HG02973 (cell line): ENCODE measurements around the gene SFXN3.

ENCODE experiments used
- ATAC-seq: cut with Tn5 transposase; IDR thresholded peaks from one replicate; pipeline ENCODE4 v1.9.1; 2021; ENCODE audit warnings: moderate library complexity; ENCODE audit not compliant: unreplicated experiment

Gene SFXN3

DNA sequence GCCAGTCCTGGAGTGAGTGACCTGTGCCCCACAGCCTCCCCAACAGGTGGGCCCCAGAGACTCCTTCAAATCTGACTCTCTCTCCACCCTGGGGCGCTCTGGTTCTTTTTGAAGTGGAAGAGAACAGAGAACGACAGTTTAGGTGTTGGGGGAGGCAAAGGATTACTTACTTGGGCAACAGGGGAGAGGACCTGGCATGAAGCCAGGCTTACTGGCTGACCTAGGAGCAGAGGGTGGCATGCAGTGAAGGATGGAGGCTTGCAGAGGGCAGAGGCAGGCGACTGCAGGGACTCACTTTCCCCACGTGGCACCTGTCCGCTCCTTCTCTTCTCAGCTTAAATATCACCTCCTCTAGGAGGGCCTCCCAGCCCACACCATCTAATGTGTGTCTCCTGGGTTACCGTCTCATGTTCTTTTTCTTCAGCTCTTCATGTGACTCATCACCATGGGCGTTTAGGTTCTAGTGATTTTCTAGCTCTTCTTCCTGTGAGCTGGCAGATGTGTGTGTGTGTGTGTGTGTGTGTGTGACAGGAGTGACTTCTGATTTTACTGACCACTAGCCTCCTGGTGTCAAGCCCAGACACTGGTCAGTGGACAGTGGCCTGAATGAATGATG lies 16.0 kb upstream of the SFXN3 start:
- no peak for ATAC-seq

DNA sequence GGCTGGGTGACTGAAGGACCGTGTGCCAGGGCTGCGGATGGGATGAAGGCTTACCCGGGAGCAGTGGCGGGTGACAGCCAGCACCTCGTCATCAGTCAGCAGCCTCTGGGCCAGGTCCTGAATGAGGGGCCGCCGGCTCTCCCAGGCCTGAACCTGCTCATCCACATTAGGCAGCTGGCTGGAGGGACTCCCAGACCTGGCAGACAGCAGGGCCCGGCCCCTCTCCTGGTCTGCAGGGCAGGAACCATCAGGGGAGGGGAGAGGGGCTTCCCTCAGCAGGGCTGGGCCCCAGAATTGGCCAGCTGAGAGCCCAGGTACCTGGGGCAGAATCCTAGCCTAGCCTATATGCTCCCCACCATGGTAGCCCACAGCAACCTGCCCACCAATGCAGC lies 15.5 kb upstream of the SFXN3 start:
- ATAC-seq: no peak

DNA sequence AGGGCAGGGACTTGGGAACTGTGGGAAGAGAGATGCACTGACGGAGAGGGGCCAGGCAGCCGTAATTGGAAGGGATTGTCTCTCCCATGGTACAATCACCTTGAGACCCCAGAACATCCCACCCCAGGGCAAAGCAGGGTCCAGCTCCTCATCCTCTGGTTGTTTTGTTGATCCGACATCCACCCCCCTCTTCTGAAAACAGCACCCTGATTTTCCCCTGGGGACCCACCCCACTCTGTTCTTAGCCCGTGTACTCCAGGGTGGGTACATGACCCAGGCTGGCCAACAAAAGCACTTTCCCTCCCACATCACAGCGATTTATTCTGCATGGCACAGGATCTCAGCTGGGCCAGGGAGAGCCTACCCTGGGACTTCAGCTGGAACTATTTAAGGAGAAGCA lies 14.2 kb upstream of the SFXN3 start:
- ATAC-seq: no peak

DNA sequence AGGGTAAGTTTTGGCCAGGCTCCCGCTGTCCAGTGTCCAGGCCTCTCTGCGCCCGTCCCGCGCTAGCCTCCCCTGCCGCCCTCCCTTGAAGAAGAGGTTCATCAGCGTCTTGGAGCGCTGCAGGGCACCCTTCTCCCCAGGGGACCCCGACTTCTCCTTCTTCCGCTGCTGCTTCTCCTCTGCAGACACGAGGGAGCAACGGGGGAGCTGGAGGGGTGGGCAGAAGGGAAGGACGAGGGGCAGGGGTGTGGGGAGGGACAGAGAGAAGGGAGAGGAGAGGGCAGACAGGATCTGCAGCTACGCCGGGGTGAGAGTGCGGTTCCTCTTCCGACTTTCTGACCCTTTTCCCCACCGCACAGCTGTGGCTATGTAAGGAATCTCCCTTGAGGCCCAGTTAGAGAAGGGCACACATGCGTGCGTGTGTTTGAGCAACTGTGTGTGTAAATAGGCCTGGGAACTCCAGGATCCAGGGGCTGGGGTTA lies 12.9 kb upstream of the SFXN3 start:
- no peak for ATAC-seq

DNA sequence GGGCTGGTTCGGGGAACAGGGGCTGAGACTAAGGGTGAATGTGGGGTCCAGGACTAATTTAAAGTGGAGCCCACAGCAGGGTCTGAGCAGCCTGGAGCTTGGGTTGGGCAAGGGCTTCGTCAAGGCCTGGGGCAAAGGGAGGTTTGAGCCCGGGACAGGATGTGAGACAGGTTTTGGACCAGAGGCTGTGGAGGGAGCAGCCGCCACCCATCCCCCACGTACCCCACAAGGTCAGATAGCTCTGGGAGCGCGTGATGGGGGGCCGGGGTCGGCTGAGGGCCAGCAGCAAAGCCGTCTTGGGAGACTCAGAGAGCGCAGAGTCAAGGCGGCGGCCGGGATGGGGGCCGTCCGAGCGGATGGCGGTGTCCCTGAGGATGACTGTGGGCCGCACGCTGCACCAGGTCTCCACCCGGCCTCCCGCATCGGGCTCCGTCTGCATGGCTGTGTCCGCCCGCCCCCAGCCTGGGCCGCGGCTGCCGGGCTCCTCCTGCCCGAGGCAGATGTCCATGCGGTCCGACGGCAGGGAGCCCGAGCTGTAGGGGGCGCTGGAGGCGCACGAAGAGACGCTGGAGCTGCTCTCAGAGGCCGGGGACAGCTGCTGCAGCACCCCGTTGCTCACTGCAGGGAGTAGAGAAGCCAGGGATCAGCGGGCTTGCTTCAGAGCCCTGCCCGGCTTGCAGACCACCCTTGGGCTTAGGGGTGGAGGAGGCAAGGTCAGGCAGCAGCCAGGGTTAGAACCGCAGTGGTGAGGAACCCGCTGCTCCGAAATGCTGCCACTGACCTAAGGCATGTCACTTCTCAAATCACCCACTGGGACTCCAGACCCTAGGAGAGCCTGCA lies 12.2 kb upstream of the SFXN3 start:
- ATAC-seq: peak; percentile 49

DNA sequence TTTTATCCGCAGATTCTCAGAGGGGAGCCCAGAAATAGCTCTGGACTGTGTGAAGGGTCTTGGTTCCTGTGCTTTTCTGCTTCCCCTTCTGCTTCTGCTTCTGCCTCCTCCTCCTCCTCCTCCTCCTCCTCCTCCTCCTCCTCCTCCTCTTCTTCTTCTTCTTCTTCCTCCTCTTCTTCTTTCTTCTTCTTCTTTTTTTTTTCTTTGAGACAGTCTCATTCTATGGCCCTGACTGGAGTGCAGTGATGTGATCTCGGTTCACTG lies 11.7 kb upstream of the SFXN3 start:
- no peak for ATAC-seq

DNA sequence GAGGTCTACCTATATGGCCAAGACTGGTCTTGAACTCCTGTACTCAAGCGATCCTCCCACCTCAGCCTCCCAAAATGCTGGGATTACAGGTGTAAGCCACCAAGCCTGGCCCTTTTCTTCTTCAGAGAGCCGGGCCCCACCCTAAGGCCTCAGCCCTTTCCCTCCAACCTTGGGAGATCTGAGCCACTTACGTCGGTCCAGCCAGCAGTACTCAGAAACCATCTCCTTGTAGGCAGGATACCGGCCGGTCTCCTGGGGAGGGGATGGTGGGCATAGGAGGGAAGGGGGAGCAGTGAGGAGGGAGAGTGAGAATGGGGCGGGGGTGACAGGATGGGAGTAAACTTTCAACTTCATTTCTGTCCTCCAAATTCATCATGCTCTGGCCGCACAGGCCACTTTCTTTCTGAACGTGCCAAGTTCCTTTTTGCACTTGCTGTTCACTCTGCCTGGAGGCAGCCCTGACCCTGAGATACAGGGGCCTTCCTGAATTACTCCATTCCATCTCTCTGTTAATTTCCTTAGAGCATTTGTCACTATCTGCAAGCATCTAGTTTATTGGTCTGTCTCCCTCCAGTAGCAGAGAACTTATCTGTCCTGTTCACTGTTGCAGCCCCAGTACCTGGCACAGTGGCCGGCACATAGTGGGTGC lies 10.5 kb upstream of the SFXN3 start:
- ATAC-seq: no peak

DNA sequence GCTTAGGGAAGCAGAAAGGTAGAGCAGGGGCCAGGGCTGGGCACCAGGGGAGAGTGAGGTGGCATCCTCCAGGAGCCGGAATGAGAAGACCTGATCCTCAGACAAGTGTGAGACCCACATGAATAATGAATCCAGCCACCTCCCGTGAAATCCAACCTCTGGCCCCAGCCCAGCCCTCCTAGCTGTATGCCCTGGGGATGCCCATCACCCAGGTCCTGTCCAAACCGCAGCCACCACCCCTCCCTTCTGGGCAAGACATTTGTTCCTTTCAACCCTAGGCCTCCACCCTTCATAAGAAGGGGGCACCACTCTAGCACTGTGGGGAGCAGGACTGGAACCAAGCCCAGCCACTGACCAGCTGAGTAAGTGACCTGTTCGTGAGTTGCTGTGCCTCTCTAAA lies 9.8 kb upstream of the SFXN3 start:
- ATAC-seq: no peak

DNA sequence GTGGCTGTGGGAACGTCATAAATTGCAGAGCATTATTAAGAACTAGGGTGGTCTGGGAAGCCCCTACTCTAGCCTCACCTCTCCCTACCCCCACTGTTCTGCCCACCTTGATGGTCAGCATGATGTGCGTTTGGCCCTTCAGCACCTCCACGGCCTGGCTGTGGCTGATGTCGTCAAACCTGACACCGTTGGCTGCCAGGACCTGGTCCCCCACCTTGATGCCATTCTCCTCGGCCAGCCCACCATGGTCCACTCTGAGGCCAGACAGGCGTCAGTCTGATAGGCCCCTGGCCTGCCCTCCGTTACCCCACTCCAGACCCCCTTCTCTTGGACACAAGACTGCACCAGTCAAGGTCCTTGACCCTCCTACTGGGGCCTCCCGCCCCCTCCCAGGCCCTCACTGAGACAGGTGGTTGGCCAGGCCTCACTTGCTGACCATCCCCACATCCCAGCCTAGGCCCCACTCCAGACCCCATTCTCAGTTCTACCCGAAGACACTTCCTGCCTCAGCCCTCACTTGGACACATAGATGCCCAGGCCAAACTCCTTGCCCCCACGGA lies 9.3 kb upstream of the SFXN3 start:
- no peak for ATAC-seq

DNA sequence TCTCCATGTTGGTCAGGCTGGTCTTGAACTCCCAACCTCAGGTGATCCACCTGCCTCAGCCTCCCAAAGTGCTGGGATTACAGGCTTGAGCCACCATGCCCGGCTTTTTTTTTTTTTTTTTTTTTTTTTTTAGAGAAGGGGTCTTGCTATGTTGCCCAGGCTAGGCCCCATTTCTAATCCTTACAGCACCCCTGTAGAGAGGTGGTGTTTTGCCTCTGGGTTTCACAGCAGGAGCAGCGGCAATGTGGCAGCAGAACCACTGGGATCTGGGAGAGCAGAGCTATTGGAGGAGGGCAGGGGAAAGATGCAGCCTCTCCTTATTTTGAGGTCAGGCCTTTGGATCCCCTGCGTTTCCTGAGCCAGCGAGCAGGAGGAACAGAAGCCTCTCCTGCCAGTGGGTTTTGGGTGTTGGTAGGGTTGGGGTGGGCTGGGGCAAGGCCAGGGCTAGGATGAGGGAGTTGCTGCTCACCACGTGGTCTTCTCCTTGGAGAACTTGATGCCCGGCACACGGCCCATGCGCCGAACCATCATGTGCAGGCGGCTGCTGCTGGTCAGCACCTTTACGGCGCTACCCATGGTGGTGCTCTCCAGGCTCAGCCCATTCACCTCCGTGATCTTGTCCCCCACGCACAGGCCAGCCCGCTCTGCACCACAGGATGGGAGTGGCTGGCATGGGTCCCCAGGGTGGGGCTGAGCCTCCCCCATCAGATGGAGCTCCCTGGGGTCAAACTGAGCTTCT lies 7.9 kb upstream of the SFXN3 start:
- ATAC-seq: no peak

DNA sequence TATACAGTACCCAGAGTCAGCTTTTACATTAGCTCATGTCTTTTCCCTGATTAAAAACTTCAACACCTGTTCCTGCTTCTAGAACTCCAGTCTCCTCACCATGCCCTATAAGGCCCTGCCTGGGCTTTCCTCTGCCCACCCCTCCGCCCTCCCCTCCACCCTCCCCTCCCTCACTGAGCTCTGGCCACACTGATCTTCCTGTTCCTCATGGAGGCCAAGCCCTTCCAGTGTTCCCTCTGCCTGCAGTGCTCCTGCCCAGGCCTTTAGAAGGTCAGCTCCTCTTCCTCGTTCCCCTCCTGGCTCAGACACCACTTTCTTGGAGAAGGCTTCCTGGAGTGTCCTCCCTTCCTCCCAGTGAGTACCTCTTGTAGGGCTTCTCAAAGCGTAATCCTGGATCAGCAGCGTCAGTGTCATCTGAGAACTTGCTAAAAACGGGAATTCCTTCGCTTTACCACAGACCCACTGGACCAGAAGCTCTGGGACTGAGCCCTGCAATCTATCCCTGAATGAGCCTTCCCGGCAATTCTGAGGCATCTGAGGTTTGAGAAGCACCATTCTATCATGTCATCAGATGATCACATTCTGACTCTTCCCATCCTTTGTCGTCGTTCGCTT lies 3.8 kb upstream of the SFXN3 start:
- ATAC-seq: no peak

DNA sequence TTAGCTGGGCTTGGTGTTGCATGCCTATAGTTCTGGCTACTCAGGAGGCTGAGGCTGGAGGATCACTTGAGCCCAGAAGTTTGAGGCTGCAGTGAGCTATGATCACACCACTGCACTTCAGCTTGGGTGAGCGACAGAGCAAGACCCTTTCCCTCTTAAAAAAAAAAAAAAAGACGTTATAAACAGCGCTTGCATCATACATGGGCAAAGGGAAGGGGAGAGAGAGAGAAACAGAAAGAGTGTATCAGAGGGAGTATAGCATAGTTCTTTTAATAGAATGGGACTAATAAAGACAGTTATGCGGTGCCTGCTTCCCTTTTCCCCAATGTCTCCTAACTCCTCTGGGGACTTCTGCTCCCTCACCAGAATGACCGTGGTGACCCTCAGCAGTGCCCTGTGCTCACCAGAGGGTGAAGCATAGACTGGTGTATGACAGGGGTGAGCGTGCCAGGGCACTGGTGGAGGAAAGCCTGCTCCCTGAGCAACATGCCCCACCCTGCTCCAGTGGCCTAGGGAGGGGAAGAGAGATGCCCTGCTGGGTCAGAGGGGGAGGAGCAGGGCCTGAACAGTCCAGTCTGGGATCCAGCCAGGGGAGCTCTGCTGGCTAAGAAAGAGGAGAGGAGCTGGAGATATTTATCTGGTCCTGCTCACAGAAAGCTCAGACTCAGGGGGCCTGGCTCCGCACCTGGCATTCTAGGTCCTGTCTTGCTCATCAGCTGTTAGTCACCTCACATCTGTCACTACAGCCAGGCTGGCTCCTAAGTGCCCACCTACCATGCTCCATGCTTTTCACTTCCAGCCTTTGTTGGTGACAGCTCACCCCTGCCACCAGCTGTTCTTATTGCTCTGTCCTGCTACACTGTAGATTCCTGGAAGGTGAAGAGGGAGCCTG lies 2.3 kb upstream of the SFXN3 start:
- no peak for ATAC-seq

DNA sequence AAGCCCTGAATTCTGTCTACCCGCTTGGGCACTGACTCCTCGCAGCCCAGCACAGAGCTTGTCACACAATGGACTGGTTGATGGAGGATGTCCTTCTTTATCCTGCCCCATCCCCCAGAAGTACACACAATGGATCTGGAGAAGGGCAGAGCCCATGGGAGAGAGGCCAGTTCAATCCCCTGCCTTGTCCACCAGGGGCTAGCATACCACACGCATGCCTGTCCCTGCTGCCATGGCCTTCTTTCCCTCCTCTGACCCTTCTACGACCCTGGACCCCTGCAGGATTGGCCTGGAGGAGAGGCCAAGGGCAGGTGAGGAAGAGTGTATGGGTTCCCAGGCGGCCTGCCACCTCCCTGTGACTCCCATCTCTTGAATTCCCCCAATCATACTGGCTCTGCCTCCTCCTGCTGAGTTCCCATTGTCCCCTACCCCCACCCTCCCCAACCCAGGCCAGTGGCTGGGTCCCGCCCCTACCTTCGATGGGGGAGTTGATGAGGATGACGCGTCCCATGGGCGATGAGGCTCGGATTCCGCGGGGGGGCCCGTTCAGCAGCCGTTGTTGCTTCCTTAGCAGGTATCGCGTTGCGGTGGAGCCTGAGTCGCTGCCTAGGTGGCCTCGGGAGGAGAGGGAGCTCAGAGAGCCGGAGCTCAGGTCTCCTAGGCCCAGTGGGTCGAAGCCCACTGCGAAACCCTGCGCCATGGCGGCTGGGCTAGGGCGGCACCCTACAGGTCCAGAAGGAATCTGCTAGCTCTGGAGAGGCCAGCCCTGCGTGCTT lies 1.3 kb upstream of the SFXN3 start:
- ATAC-seq: no peak

DNA sequence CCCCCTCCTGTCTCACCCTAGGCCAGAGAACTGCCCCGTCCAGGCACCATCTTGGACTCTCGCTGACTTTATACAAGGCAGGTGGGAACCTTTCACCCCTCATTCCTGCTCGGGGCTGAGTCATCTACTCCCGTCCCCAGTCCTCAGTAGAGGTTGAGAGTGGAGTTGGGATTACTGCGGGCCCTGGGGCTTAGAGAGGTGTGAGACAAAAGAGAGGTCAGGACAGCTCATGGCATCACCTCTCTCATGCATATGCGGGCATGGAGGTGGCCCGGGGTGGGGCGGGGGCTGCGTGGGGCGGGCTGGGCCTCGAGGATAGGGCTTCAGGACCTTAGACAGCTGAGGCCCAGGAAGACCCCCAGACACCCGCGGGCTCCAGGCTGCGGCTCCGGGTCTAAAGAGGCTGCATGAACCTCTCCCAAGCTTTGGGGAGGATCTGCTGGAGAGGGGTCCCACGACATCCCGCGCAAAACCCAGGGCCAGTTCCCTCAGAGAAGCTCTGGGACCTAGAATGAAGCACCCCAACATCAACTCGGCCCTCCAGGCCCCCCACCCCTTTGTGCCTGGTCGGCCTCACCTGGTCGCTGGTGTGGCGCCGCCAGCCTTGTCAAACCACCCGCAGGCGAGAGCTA lies 422 bp upstream of the SFXN3 start:
- ATAC-seq: no peak

DNA sequence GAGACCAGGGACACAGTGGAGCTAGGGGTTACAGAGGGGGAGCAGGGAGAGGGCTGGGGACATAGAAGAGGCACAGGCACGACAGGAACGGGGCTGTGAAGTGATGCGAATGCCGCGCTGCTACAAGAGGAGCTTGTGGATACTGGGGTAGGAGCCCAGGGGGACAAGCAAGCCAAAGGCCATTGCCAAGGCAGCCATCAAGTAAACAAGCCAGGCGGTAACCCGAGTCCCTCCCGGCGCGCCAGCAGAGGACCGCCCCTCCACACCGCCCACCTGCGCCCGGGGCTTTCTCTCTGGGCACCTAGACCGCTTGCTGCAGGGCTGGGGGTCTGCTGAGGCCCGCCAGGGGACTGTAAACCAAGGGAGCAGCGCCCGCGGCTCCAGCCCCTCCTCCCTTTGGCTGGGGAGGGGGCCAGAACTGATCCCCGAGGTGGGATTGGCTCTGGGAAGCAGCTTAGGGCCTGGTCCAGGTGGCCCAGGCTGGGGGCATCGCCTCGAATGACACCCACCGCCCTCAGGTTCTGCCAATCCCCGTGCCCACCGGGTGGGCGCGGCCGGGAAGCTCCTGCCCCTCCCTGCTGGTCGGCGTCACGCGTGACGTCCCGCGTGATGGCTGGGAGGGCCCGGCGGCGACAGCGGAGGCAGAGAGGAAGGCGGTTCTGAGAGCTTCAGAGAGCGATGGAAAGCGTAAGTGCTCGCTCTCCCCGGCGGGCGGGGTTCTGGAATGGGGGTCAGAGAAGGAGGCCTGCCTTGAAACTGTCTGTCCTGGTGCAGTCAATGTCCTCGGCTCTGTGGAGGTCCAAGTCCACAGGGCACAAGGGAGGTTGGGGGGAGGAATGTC lies 982 bp downstream of the SFXN3 start:
- peak; percentile 43 for ATAC-seq

DNA sequence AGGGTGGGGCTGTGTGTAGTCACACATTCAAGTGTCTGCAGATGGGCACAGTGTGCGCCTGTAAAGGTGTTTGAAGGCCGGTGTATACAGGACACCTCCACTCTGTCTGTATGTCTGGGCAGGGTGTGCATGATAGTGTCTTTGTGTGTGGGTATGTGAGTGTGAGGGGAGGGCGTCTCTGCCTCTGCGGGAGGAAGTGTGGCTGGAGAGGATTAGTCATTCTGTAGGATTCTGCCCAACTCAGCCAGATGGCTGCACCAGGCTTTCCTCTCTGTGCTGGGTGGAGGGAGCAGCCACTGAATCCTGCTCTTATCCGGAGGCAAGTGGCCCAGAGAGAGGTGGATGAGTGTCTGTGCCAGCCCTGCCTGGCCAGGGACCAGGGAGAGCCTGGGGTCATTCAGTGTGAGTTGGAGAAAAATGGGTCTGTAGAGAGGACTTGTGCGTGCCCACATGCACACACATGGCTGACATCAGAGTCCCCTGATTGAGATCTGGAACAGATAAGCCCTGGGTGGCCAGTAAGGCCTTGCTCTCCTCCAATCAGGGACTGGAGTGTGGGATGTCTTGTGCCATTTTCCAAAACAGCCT lies 1.7 kb downstream of the SFXN3 start:
- peak; percentile 3 for ATAC-seq

DNA sequence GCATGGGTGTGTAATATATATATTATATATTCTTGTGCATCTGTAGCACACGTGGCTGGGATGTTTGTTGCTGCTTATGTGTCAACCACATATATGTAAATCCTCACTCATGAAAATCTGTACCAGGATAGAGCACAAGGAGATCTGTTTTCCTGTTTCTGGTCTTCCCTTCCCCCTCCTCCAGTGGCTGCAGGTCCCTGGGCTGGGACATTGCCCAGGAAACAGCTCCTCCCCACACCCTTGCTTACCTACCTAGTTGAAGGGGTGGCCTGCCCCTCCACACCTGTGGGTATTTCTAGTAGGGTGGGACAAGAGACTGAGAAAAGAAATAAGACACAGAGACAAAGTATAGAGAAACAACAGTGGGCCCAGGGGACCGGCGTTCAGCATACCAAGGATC lies 2.2 kb downstream of the SFXN3 start:
- no peak for ATAC-seq
